GM12875 (cell line): ENCODE measurements around the gene TNFAIP8L2.

Experiments used
- H3K4me3 ChIP-seq: one replicate; pipeline ENCODE4 v1.5.1; 2011; ENCODE audit warnings: low read depth, low read length, control low read depth
- TF ChIP-seq, protein P1 (sequence below): IDR thresholded peaks from 2 replicates; pipeline ENCODE4 v1.5.1; 2011; ENCODE audit warnings: low read depth, mild to moderate bottlenecking, control low read depth, inconsistent platforms, low read length, moderate library complexity, borderline replicate concordance; ENCODE audit not compliant: insufficient read depth

The TNFAIP8L2 gene

DNA sequence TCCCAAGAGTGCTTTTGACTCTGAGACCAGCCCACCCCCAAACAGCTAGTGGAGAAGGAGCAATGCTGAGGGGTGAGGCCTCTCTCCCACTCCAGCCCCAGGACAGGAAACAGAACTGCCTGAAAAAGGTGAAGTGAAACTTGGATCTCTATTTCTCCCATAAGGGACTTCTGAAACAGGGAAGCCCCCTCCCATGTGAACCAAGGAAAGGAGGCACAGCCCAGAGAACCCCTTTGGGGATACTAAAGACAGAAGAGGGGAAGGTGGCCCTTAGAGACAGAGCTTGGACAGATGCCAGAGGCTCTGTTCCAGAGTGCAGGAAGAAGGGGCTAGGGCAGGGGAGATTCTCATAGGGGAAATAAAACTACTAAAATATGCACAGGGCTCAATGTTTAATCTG, 2.9 kb downstream of the TNFAIP8L2 start:
- H3K4me3 ChIP-seq, result no peak overlapping the region
- TF ChIP-seq, protein P1, sequence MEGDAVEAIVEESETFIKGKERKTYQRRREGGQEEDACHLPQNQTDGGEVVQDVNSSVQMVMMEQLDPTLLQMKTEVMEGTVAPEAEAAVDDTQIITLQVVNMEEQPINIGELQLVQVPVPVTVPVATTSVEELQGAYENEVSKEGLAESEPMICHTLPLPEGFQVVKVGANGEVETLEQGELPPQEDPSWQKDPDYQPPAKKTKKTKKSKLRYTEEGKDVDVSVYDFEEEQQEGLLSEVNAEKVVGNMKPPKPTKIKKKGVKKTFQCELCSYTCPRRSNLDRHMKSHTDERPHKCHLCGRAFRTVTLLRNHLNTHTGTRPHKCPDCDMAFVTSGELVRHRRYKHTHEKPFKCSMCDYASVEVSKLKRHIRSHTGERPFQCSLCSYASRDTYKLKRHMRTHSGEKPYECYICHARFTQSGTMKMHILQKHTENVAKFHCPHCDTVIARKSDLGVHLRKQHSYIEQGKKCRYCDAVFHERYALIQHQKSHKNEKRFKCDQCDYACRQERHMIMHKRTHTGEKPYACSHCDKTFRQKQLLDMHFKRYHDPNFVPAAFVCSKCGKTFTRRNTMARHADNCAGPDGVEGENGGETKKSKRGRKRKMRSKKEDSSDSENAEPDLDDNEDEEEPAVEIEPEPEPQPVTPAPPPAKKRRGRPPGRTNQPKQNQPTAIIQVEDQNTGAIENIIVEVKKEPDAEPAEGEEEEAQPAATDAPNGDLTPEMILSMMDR, result no peak

GRCh38 chr1:151164732-151165280, 8.4 kb downstream of the TNFAIP8L2 start:
- H3K4me3 ChIP-seq, result peak overlapping the region; percentile 51
- TF ChIP-seq, protein P1, result no peak

- H3K4me3 ChIP-seq, result peak overlapping the region; percentile 51
- TF ChIP-seq, protein P1, result no peak
Measured at GRCh38 chr1:151165281-151165737, 8.9 kb downstream of the TNFAIP8L2 start.

DNA sequence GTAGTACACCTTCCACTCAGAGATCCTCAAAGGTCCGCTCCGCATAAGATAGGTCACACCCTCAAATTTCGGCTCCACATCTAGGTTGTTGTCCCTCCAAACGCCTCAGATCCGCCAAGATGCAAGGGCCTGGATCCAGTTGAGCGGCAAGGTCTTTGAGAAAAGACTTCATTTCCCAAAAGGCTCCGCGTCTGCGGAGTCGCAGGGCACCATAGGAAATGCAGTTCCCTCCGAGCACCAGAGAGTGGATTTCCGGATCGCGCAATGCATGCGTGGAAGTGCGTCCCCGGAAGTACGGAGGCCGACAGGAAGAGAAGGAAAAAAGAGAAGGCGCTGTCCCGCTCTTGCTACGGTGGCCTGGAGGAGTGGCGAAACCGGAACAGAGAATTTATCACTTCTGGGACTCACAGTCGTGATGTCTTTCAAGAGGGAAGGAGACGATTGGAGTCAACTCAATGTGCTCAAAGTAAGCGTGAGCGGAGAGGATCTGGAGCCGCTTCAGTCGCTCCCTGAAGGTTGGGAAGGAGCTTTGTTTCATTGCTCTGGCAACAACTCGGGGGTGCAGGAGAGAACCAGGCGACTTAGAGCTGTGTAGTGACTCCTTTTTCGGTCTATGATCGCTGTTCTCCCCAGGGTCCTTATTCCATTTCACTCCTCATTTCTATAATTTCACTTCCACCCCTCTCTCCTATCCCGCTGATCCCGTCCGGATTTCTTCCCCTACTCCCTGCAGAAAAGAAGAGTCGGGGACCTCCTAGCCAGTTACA, 9.5 kb downstream of the TNFAIP8L2 start, which contains the start of the genes LYSMD1 and SCNM1:
Gene LYSMD1 (minus strand): TSS at position 165 of the 767 bp plus-strand sequence. CDS start 644 bp downstream, outside the sequence.
Gene SCNM1 (plus strand): TSS at position 407 of the 767 bp plus-strand sequence. CDS start 9 bp downstream, at position 416.
- peak within 1 kb of the TSS; percentile 84 for H3K4me3 ChIP-seq
- TF ChIP-seq, protein P1, result no peak

GRCh38 chr1:151166505-151166956, 10.1 kb downstream of the TNFAIP8L2 start:
- peak overlapping the region; percentile 84 for H3K4me3 ChIP-seq
- TF ChIP-seq, protein P1, result no peak

DNA sequence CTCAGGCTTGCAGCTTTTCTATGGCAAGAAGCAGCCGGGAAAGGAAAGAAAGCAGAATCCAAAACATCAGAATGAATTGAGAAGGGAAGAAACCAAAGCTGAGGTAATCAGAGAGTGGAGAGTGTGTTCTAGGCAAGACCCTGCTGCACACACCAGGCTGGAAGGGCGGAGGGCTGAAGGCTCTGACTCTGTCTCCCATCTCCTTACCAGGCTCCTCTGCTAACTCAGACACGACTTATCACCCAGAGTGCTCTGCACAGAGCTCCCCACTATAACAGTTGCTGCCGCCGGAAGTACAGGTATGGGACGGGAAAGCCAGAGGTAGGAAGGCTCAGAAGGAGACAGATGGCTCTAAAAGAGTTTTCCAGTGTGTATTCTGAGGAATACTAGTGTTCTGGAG, 10.7 kb downstream of the TNFAIP8L2 start:
- TF ChIP-seq, protein P1, result no peak
- no peak overlapping the region for H3K4me3 ChIP-seq
